Keratinocyte (primary cell): ENCODE measurements around the gene AQP6. TPM values are rescaled to one million over a fixed set of nuclear protein-coding genes. Genes with fewer than 3 reads are reported as not detected.

Source experiments
- DNase-seq: peaks from one replicate; pipeline ENCODE4 v3.0.0-alpha.2; 2011; ENCODE audit warnings: low read depth, missing footprints, low spot score
- FAIRE-seq: peaks from 2 replicates; lab custom pipeline; 2011; peaks lifted over from hg19 to GRCh38; lab: Jason Lieb, UNC
- H2AFZ ChIP-seq: 2 replicates; pipeline ENCODE4 v1.6.0; 2012; ENCODE audit warnings: low read length, control low read depth, inconsistent platforms; ENCODE audit not compliant: control insufficient read depth
- H3K27ac ChIP-seq: 2 replicates; pipeline ENCODE4 v1.5.1; 2011; ENCODE audit warnings: low read length; ENCODE audit not compliant: control insufficient read depth, insufficient read depth
- H3K27me3 ChIP-seq: 3 replicates; pipeline ENCODE4 v1.6.0; 2011; ENCODE audit warnings: low read length; ENCODE audit not compliant: control insufficient read depth, insufficient read depth; ENCODE audit errors: extremely low read depth
- H3K36me3 ChIP-seq, 2 experiments: 2 replicates in 1 of 2; 3 replicates in 1 of 2; pipeline ENCODE4 v1.5.1; 2011; ENCODE audit warnings: low read length in 2 of 2, mild to moderate bottlenecking in 1 of 2; ENCODE audit not compliant: control insufficient read depth in 2 of 2, insufficient read depth in 2 of 2; ENCODE audit errors: extremely low read depth in 1 of 2
- H3K4me1 ChIP-seq: 3 replicates; pipeline ENCODE4 v1.5.1; 2011; ENCODE audit warnings: low read length; ENCODE audit not compliant: control insufficient read depth, insufficient read depth; ENCODE audit errors: extremely low read depth
- H3K4me2 ChIP-seq: 3 replicates; pipeline ENCODE4 v1.6.0; 2011; ENCODE audit warnings: low read depth, low read length; ENCODE audit not compliant: control insufficient read depth, insufficient read depth; ENCODE audit errors: extremely low read depth
- H3K4me3 ChIP-seq, 3 experiments: fragments of 200-600 bp in 1 of 3; sonication (generic) in 1 of 3; 2 replicates in 2 of 3; 3 replicates in 1 of 3; pipeline ENCODE4 v1.5.1; 2011 to 2016; ENCODE audit warnings: low read length in 3 of 3, mild to moderate bottlenecking in 3 of 3, control low read depth in 2 of 3, inconsistent platforms in 1 of 3, low read depth in 1 of 3, mixed read lengths in 1 of 3, mixed run types in 1 of 3, moderate library complexity in 1 of 3; ENCODE audit not compliant: control insufficient read depth in 2 of 3, insufficient read depth in 2 of 3; ENCODE audit errors: extremely low read depth in 1 of 3
- H3K79me2 ChIP-seq: 2 replicates; pipeline ENCODE4 v1.6.0; 2012; ENCODE audit warnings: low read length; ENCODE audit not compliant: control insufficient read depth, insufficient read depth
- H3K9ac ChIP-seq: 3 replicates; pipeline ENCODE4 v1.6.0; 2011; ENCODE audit warnings: low read length; ENCODE audit not compliant: control insufficient read depth, insufficient read depth; ENCODE audit errors: extremely low read depth
- H3K9me1 ChIP-seq: 3 replicates; pipeline ENCODE4 v1.6.0; 2011; ENCODE audit warnings: low read length; ENCODE audit not compliant: control insufficient read depth, insufficient read depth; ENCODE audit errors: extremely low read depth
- H3K9me3 ChIP-seq: 2 replicates; pipeline ENCODE4 v1.5.1; 2012; ENCODE audit warnings: low read depth, low read length; ENCODE audit not compliant: control insufficient read depth
- H4K20me1 ChIP-seq: 3 replicates; pipeline ENCODE4 v1.6.0; 2011; ENCODE audit warnings: low read length; ENCODE audit not compliant: control insufficient read depth, insufficient read depth; ENCODE audit errors: extremely low read depth
- EZH2 ChIP-seq: IDR thresholded peaks from one replicate; pipeline ENCODE4 v1.6.1; 2012; ENCODE audit warnings: inconsistent platforms, mild to moderate bottlenecking, low read length, moderate library complexity
- dilution Hi-C: fragments of 300-500 bp; cut with MboI; formaldehyde crosslinking; loops from one replicate; pipeline ENCODE4 v1.7.0; 2020; ENCODE audit warnings: low sequenced_read_pairs; ENCODE audit not compliant: extremely low pct_ligation_motif_present
- polyA plus RNA-seq, 5 experiments: library from polyadenylated mRNA; depleted of rRNA in 3 of 5; stranded (reverse) in 3 of 5; stranded (forward) in 1 of 5; unstranded in 1 of 5; fragments of >200 nt; gene quantifications; 1 replicate in 1 of 5; 2 replicates in 3 of 5; 3 replicates in 1 of 5; pipeline versions ENCODE4 v1.2.1 to v1.2.3, GENCODE V29; 2011 to 2012; ENCODE audit warnings: missing spikeins in 2 of 5, low read depth in 1 of 5, low replicate concordance in 1 of 5
- TF ChIP-seq, protein P1 (sequence below), 3 experiments: IDR thresholded peaks in 1 of 3; conservative IDR thresholded peaks in 1 of 3; optimal IDR thresholded peaks in 1 of 3; 2 replicates in 2 of 3; 3 replicates in 1 of 3; pipeline versions ENCODE3 to v1.5.1; 2011; ENCODE audit warnings: low read length in 3 of 3, mild to moderate bottlenecking in 3 of 3, moderate library complexity in 2 of 3, control low read depth in 1 of 3, inconsistent platforms in 1 of 3; ENCODE audit not compliant: insufficient read depth in 2 of 3; ENCODE audit errors: extremely low read depth in 1 of 3

The AQP6 gene
- polyA plus RNA-seq, 1 donor (not counting 4 experiments of a cell fraction or from before 2014, with no cell fraction given), result 0.45 TPM

- H3K4me3 ChIP-seq, result no peak overlapping the region
- FAIRE-seq (no peak), DNase-seq (no peak)
- H3K27ac ChIP-seq, result no peak overlapping the region
- no peaks in the 10 kb centered on the region for H3K9me1 ChIP-seq
- dilution Hi-C loops, result no loop called here
- H3K4me1 ChIP-seq, result no peaks in the 10 kb centered on the region
- no peak overlapping the region for H3K4me2 ChIP-seq
- no peak overlapping the region for H2AFZ ChIP-seq
- no peaks in the 10 kb centered on the region for H3K36me3 ChIP-seq
- H3K9me3 ChIP-seq, result no peaks in the 10 kb centered on the region
- no peaks in the 10 kb centered on the region for H3K79me2 ChIP-seq
- TF ChIP-seq, protein P1, sequence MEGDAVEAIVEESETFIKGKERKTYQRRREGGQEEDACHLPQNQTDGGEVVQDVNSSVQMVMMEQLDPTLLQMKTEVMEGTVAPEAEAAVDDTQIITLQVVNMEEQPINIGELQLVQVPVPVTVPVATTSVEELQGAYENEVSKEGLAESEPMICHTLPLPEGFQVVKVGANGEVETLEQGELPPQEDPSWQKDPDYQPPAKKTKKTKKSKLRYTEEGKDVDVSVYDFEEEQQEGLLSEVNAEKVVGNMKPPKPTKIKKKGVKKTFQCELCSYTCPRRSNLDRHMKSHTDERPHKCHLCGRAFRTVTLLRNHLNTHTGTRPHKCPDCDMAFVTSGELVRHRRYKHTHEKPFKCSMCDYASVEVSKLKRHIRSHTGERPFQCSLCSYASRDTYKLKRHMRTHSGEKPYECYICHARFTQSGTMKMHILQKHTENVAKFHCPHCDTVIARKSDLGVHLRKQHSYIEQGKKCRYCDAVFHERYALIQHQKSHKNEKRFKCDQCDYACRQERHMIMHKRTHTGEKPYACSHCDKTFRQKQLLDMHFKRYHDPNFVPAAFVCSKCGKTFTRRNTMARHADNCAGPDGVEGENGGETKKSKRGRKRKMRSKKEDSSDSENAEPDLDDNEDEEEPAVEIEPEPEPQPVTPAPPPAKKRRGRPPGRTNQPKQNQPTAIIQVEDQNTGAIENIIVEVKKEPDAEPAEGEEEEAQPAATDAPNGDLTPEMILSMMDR (optimal IDR thresholded peaks at IDR 0.05 in 1 of 3, IDR thresholded peaks at IDR 0.05 in 1 of 3, conservative IDR thresholded peaks at IDR 0.05 in 1 of 3; ENCODE audit: extremely low read depth in 1 of 3, insufficient read depth in 2 of 3, low read length in 3 of 3), result no peak
- no peak for TF ChIP-seq EZH2
- no peak overlapping the region for H3K9ac ChIP-seq
- peaks cover 5% of the 10 kb centered on the region for H3K27me3 ChIP-seq
- no peaks in the 10 kb centered on the region for H4K20me1 ChIP-seq
These were observed 47.1 kb upstream of the AQP6 start for GRCh38 chr12:49925433-49926204.

DNA sequence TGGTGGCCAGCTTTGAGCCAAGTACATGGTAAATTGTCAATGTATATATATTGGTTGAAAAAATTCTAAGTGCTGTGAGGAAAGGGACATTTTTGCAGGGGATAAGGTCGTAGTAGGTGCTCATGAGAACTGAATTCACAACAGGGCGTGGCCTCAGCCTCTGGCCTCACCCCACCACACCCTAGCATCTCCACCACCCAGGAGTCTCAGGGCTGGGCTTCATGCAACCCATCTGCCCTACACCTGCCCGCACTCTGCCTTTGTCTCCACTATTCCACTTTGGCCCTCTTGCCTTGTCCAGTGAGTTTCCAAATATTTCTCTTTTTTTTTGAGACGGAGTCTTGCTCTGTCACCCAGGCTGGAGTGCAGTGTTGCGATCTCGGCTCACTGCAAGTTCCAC, 44.3 kb upstream of the AQP6 start:
- H3K27ac ChIP-seq, result no peak overlapping the region
- no peaks in the 10 kb centered on the region for H4K20me1 ChIP-seq
- H3K4me1 ChIP-seq, result peaks cover 10% of the 10 kb centered on the region
- H3K9me3 ChIP-seq, result no peaks in the 10 kb centered on the region
- no peak for DNase-seq
- no peak overlapping the region for H3K9ac ChIP-seq
- H3K27me3 ChIP-seq, result no peaks in the 10 kb centered on the region
- no peak overlapping the region for H3K4me3 ChIP-seq
- no peaks in the 10 kb centered on the region for H3K9me1 ChIP-seq
- H3K79me2 ChIP-seq, result no peaks in the 10 kb centered on the region
- dilution Hi-C loops, result no loop called here
- no peak for FAIRE-seq
- H3K4me2 ChIP-seq, result no peak overlapping the region
- no peak overlapping the region for H2AFZ ChIP-seq
- TF ChIP-seq, protein P1 (optimal IDR thresholded peaks at IDR 0.05 in 1 of 3, IDR thresholded peaks at IDR 0.05 in 1 of 3, conservative IDR thresholded peaks at IDR 0.05 in 1 of 3; ENCODE audit: extremely low read depth in 1 of 3, insufficient read depth in 2 of 3, low read length in 3 of 3), result no peak
- TF ChIP-seq EZH2, result no peak
- no peaks in the 10 kb centered on the region for H3K36me3 ChIP-seq
